ENCODE results near the gene RHOA.
"Not testable (repeated sequence)": the region's sequence is repeated elsewhere in the genome, so short reads cannot be mapped to it uniquely, and the experiment has no call there.

The RHOA gene

DNA sequence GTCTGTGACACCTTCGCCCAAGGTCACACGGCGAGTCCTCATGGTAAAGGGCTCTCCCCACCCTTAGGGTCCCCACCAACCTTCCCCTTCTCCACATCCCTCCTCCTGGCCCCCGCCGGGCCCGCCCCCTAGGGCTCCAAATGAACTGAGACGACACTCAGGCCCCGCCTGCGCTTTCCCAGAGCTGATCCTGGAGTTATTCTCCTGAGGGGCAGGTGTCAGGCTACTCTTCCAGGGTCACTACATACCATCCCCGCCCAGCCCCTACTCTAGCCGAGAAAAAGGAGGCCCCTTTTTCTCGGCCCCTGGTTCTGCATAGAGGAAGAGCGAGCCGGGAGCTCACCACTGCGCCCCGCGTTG, 72.2 kb downstream of the RHOA start:
- TF ChIP-seq, protein P1, sequence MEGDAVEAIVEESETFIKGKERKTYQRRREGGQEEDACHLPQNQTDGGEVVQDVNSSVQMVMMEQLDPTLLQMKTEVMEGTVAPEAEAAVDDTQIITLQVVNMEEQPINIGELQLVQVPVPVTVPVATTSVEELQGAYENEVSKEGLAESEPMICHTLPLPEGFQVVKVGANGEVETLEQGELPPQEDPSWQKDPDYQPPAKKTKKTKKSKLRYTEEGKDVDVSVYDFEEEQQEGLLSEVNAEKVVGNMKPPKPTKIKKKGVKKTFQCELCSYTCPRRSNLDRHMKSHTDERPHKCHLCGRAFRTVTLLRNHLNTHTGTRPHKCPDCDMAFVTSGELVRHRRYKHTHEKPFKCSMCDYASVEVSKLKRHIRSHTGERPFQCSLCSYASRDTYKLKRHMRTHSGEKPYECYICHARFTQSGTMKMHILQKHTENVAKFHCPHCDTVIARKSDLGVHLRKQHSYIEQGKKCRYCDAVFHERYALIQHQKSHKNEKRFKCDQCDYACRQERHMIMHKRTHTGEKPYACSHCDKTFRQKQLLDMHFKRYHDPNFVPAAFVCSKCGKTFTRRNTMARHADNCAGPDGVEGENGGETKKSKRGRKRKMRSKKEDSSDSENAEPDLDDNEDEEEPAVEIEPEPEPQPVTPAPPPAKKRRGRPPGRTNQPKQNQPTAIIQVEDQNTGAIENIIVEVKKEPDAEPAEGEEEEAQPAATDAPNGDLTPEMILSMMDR (conservative IDR thresholded peaks at IDR 0.05; ENCODE audit: low read depth): no peak
- DNase-seq (ENCODE audit: low spot score): no peak
- H3K27ac ChIP-seq: peak overlapping the region; percentile 98
- ChIA-PET CTCF (no interaction called here), POLR2A (ENCODE audit: low non-redundant PET) (no interaction called here)

DNA sequence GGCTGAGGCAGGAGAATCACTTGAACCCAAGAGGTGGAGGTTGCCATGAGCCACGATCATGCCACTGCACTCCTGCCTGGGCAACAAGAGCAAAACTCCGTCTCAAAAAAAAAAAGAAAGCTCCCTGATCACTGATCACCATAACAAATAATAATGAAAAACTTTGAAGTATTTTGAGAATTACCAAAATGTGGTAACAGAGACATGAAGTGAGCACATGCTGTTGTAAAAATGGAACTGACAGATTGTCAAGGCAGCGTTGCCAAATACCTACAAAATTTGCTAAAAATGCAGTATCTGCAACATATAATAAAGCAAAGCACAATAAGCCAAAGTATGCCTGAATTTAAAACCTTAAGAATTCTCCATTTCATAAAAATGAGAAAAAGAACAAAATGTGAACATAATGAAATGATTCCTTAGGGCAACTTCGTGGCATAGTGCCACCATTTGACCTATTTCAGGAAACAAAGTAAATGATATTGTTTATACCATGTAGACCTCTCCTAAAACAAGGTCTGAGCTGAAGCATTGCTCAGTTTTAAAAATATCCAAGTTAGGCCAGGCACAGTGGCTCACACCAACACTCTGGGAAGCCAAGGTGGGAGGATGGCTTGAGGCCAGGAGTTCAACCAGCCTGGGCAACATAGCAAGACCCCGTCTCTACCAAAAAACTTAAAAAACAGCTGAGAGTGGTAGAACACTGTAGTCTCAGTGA, 77.7 kb downstream of the RHOA start:
- H3K27ac ChIP-seq: no peak overlapping the region
- ChIA-PET POLR2A (ENCODE audit: low non-redundant PET) (interaction anchor here (0.5 kb wide), 1 partner anchor 23 kb away, joined by 5 read pairs; no protein-coding TSS in a partner anchor), CTCF (no interaction called here)
- no peak for DNase-seq (ENCODE audit: low spot score)
- TF ChIP-seq, protein P1 (conservative IDR thresholded peaks at IDR 0.05; ENCODE audit: low read depth): no peak

DNA sequence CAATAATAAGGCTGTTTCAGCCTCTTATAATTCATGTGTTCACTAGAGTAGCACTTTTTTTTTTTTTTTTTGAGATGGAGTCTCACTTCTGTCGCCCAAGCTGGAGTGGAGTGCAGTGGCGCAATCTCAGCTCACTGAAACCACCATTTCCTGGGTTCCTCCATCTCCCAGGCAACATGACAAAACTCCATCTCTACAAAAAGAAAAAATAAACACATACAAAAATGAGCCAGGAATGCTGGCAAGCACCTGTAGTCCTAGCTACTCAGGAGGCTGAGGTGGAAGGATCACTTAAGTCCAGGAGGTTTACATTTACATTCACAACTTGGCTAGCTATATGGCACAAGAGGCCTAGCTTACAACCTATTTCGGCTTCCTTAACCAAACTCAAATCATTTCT, 78.7 kb downstream of the RHOA start:
- ChIA-PET CTCF (no interaction called here), POLR2A (ENCODE audit: low non-redundant PET) (no interaction called here)
- no peak for DNase-seq (ENCODE audit: low spot score)
- no peak overlapping the region for H3K27ac ChIP-seq
- TF ChIP-seq, protein P1 (conservative IDR thresholded peaks at IDR 0.05; ENCODE audit: low read depth): no peak

DNA sequence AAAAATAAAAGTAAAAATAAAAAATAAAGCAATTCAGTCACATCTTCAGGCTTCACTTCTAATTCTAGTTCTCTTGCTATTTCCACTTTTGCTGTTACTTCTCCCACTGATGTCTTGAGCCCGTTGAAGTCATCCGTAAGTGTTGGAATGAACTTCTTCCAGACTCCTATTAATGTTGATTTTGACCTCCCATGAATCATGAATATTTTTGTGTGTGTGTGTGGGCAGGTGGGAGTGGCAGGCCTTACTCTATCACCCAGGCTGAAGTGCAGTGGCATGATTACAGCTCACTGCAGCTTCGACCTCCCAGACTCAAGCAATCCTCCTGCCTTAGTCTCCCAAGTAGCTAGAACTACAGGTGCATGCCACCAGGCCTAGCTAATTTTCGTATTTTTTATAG, 82.6 kb downstream of the RHOA start:
- TF ChIP-seq, protein P1 (conservative IDR thresholded peaks at IDR 0.05; ENCODE audit: low read depth): no peak
- ChIA-PET CTCF (no interaction called here), POLR2A (ENCODE audit: low non-redundant PET) (no interaction called here)
- H3K27ac ChIP-seq: peak overlapping the region; percentile 69
- DNase-seq (ENCODE audit: low spot score): no peak

DNA sequence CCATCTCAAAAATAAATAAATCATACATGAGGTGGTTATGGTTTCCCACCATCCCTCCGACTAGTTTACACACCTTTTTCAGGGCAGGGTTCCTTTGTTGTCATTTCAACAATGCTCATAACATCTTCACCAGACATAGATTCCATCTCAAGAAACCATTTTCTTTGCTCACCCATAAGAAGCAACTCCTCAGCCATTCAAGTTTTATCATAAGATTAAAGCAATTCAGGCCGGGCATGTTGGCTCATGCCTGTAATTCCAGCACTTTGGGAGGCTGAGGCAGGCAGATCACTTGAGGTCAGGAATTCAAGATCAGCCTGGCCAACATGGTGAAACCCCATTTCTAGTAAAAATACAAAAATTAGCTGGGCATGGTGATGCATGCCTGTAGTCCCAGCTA, 83.4 kb downstream of the RHOA start:
- POLR2A ChIA-PET (ENCODE audit: low non-redundant PET); CTCF ChIA-PET; DNase-seq (ENCODE audit: low spot score): not testable (repeated sequence)
- H3K27ac ChIP-seq: peak overlapping the region; percentile 69

DNA sequence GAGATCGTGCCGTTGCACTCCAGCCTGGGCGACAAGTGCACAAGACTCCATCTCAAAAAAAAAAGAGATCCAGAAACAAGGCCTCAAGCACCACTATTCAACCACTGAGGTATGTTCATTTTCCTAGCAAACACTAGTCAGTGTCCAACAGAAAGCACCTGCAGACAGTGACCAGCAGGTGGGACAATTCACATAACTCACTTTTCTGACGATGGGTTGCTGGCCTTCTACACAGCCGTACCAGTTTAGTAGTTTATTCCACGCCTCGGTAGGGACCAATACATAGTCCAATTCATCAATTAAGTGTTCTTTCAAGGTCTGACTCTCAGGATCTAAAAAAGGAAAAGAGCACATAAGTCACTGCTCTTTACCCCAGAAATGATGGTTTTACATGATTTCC, 84.3 kb downstream of the RHOA start:
- CTCF ChIA-PET: no interaction called here
- TF ChIP-seq, protein P1 (conservative IDR thresholded peaks at IDR 0.05; ENCODE audit: low read depth): no peak; the same call in 1 of the 2 replicates
- no peak for DNase-seq (ENCODE audit: low spot score)
- H3K27ac ChIP-seq: no peak overlapping the region
- POLR2A ChIA-PET (ENCODE audit: low non-redundant PET): no interaction called here

DNA sequence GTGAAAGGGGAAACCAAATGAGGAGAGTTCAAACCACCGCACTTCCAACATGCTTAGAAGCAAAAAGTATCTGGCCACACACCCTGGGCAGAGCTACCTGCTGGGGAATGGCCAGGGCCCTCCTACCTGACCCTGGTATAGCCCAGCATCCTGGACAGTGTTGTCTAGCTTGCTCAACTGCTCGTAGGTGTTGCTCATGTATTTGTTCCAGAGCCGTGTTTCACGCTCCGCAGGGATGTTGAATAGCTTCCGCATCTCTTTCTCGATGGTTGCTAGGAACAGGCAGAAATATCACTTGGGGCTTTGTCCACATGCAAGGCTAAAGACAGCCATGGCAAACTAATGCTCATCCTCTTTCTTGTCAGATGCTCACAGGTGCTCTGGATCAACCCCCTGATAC, 87.0 kb downstream of the RHOA start:
- CTCF ChIA-PET: no interaction called here
- TF ChIP-seq, protein P1 (conservative IDR thresholded peaks at IDR 0.05; ENCODE audit: low read depth): no peak

More for the DNA sequence above, 87.0 kb downstream of the RHOA start:
- DNase-seq (ENCODE audit: low spot score): no peak
- POLR2A ChIA-PET (ENCODE audit: low non-redundant PET): no interaction called here
- no peak overlapping the region for H3K27ac ChIP-seq
